ENCODE data around the gene STT3B.
A peak's percentile ranks its signal among the peaks of the same experiment; 100 is the strongest.

STT3B gene

DNA sequence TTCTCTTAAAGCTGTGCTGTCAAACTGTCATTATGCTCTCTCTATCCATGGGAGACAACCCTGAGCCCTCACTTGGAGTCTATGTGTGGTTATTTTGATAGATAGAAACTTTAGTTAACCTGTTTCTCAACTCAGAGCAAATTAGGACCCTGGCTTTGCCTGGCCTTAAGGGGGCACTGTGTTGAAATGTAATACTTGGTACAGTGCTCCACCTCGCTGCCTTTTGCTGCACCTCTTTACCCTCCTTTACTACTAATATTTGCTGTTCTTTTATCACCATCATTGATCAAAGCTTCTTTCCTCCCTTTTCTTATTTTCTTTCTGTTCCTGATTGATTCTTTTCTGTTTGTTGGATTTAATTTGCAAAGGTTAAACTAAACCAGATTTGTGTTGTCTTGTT, 34.3 kb downstream of the STT3B start:
- in situ Hi-C loops (cut with MboI; ENCODE audit: low sequenced_read_pairs, unreplicated experiment) = no loop called here
- no peak for DNase-seq (ENCODE audit: low spot score)
- TF ChIP-seq CTCF (IDR thresholded peaks at IDR 0.05; ENCODE audit: borderline replicate concordance, control extremely low read depth, extremely low read depth, insufficient read depth, missing control alignments) = peak; percentile 33

GRCh38 chr3:31568649-31569048, 35.9 kb downstream of the STT3B start:
- no peak for TF ChIP-seq CTCF (IDR thresholded peaks at IDR 0.05; ENCODE audit: borderline replicate concordance, control extremely low read depth, extremely low read depth, insufficient read depth, missing control alignments)
- in situ Hi-C loops (cut with MboI; ENCODE audit: low sequenced_read_pairs, unreplicated experiment) = no loop called here
- no peak for DNase-seq (ENCODE audit: low spot score)

DNA sequence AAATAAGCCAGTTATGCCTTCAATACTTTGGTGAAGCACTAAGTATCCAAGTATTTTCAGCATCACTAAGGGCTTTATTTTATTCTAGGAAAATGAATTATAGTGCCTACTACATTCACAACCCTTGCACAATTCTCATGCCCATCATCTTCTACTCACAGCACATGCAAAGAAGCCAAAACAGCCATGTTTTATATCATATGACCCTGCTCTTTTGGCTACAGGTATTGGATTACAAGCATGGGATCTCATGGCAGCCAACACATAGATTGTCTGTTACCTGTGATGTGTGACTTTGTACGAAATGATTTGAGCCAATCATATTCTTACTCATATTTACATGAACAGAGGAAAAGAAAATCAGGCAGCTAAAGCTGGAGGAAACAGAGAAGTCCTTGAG, 38.6 kb downstream of the STT3B start:
- no peak for DNase-seq (ENCODE audit: low spot score)
- in situ Hi-C loops (cut with MboI; ENCODE audit: low sequenced_read_pairs, unreplicated experiment) = no loop called here
- TF ChIP-seq CTCF (IDR thresholded peaks at IDR 0.05; ENCODE audit: borderline replicate concordance, control extremely low read depth, extremely low read depth, insufficient read depth, missing control alignments) = no peak

GRCh38 chr3:31572236-31573004, 39.7 kb downstream of the STT3B start:
- no peak for TF ChIP-seq CTCF (IDR thresholded peaks at IDR 0.05; ENCODE audit: borderline replicate concordance, control extremely low read depth, extremely low read depth, insufficient read depth, missing control alignments)
- in situ Hi-C loops (cut with MboI; ENCODE audit: low sequenced_read_pairs, unreplicated experiment) = no loop called here
- DNase-seq (ENCODE audit: low spot score) = no peak

DNA sequence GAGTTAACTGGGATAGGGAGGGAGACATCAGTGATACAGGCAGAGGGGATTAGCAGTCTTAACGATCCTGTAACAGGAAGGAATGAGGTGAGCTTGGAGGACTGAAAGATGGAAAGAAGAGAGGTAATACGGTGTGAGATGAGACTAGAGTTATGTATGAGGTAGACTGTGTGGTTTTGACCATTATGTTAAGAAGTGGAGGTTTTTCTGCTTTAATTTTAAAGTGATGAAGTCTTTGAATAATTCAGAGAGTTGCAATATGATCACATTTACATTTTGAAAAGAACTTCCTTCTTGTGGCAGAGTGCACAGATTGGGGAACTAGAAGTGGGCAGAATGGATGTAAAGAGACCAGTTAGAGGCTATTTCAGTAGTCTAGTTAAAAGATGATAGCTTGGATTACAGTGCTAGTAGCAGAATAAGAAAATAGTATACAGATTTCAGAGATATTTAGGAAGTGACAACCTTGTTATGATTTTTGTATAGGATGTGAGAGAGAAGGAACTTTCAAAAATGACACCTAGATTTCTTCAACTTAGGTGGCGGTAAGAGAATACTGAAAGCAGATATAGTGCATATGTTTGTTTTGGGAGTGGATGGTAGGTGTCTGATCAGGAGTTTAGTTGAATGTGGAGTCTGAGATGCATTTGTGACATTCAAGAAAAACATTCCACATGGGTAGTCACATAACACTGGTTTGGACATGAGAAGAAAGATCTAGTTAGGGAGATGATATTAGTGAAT, 40.5 kb downstream of the STT3B start:
- DNase-seq (ENCODE audit: low spot score) = no peak
- in situ Hi-C loops (cut with MboI; ENCODE audit: low sequenced_read_pairs, unreplicated experiment) = no loop called here

GRCh38 chr3:31575448-31575847, 42.7 kb downstream of the STT3B start:
- no peak for TF ChIP-seq CTCF (IDR thresholded peaks at IDR 0.05; ENCODE audit: borderline replicate concordance, control extremely low read depth, extremely low read depth, insufficient read depth, missing control alignments)
- in situ Hi-C loops (cut with MboI; ENCODE audit: low sequenced_read_pairs, unreplicated experiment) = no loop called here
- DNase-seq (ENCODE audit: low spot score) = no peak

More for the DNA sequence above, 40.5 kb downstream of the STT3B start:
- no peak for TF ChIP-seq CTCF (IDR thresholded peaks at IDR 0.05; ENCODE audit: borderline replicate concordance, control extremely low read depth, extremely low read depth, insufficient read depth, missing control alignments)

Measured in GM13976 (cell line).